ENCODE results near the gene EIF2AK3.

EIF2AK3 gene

DNA sequence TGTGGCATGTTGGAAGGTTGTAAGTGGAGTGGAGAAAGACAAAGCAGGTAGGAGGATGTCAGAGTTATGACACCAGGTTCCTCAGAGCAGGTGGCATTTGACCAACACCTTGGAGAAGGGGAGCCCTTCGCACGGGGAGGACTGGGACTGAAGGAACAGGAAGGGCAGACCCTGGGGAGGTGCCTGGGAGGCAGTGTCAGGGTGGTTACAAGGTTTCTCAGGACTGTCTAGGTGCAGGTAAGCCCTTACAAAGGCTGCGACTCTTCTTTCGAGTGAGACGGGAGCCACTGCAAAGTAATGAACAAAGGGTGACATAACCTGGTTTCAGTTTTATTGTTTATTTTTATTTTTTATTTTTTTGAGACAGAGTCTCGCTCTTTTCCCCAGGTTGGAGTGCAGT, 84.6 kb downstream of the EIF2AK3 start:
- Histone ChIP-seq H3K27ac (ENCODE audit: low read depth, low read length) (no peak overlapping the region), H3K4me1 (ENCODE audit: control insufficient read depth, insufficient read depth, low read length) (0 out of 2 replicates have a peak, but pooled peaks cover 2% of the 10 kb centered on the region), H3K4me3 (ENCODE audit: low read depth, low read length) (no peak overlapping the region), H3K9ac (ENCODE audit: low read depth, low read length) (no peak overlapping the region), H3K9me3 (ENCODE audit: control insufficient read depth, insufficient read depth, low read length) (no peaks in the 10 kb centered on the region), H3K27me3 (ENCODE audit: control insufficient read depth, insufficient read depth, low read length) (no peaks in the 10 kb centered on the region), H3K36me3 (ENCODE audit: control insufficient read depth, insufficient read depth, low read length) (no peaks in the 10 kb centered on the region)

DNA sequence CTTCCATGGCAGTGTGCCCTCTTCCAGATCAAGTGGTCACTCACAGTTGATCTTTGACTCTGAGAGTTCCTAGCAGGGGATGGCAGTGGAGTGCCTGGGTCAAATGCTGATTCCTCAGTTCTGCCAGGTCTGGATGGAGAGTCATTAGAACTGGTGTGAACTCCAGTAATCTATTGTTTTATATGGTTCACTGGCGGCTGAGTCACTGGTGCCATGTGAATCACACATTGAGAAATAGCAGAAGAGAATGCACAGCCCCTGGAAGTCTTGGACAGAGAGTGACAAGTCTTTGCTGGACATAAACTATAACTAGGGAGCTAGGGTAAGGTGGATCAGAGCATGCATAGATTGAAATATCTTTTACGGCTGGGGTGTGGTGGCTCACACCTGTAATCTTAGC, 86.9 kb downstream of the EIF2AK3 start:
- Histone ChIP-seq H3K9ac (ENCODE audit: low read depth, low read length) (no peak overlapping the region), H3K27me3 (ENCODE audit: control insufficient read depth, insufficient read depth, low read length) (no peaks in the 10 kb centered on the region), H3K4me1 (ENCODE audit: control insufficient read depth, insufficient read depth, low read length) (0 out of 2 replicates have a peak, but pooled peaks cover 8% of the 10 kb centered on the region)

DNA sequence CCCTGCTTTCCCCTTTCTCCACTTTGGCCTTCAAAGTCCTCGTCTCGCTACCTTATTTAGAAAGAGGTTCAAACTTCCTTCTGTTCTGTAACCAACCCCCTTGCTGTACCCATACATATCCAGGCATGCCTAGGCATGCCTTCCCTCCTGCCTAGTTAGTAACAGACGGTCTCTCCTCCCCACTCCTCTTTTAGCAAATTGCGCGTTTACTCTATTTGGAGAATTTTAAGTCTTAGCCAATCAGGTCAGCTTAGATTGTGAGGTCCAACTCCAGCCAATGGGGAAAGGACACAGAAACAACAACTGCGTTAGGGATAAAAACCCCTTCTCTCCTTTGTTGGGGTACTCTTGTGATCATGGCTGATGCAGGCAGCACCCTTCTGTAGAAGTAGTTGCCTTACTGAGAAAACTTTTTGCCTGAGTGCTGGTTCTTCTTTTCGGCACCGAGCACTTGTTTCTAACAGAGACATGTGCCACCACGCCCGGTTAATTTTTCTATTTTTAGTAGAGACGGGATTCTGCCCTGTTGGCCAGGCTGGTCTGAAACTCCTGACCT, 88.8 kb downstream of the EIF2AK3 start:
- H3K4me1 ChIP-seq (ENCODE audit: control insufficient read depth, insufficient read depth, low read length): 0 out of 2 replicates have a peak, but pooled peaks cover 8% of the 10 kb centered on the region
- peak overlapping the region; percentile 1 for H3K27ac ChIP-seq (ENCODE audit: low read depth, low read length)
- H3K27me3 ChIP-seq (ENCODE audit: control insufficient read depth, insufficient read depth, low read length): no peaks in the 10 kb centered on the region
- no peaks in the 10 kb centered on the region for H3K36me3 ChIP-seq (ENCODE audit: control insufficient read depth, insufficient read depth, low read length)
- no peak overlapping the region for H3K9ac ChIP-seq (ENCODE audit: low read depth, low read length)
- no peak overlapping the region for H3K4me3 ChIP-seq (ENCODE audit: low read depth, low read length)
- no peaks in the 10 kb centered on the region for H3K9me3 ChIP-seq (ENCODE audit: control insufficient read depth, insufficient read depth, low read length)

More for the DNA sequence above, 86.9 kb downstream of the EIF2AK3 start:
- Histone ChIP-seq H3K4me3 (ENCODE audit: low read depth, low read length) (no peak overlapping the region), H3K36me3 (ENCODE audit: control insufficient read depth, insufficient read depth, low read length) (no peaks in the 10 kb centered on the region), H3K9me3 (ENCODE audit: control insufficient read depth, insufficient read depth, low read length) (no peaks in the 10 kb centered on the region), H3K27ac (ENCODE audit: low read depth, low read length) (no peak overlapping the region)

DNA sequence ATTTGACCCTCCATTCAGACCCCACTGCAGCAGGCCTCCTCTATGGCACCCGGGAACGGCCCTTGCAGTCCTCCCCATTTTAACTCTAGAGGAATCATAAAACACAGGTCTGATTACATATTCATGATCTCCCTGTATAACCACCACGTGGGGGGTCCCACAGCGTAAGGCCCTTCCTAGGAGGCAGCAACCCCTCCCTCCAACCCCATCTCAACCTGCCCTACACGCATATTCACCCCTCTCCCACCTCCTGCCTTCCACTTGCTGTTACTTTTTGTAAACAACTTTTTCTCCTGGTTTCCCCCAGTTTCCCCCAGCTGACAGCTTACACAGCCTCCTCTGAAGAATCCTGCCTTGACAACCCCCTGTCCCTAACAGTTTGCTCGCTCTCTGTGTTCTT, 89.6 kb downstream of the EIF2AK3 start:
- Histone ChIP-seq H3K9ac (ENCODE audit: low read depth, low read length) (no peak overlapping the region), H3K27me3 (ENCODE audit: control insufficient read depth, insufficient read depth, low read length) (no peaks in the 10 kb centered on the region), H3K4me1 (ENCODE audit: control insufficient read depth, insufficient read depth, low read length) (0 out of 2 replicates have a peak, but pooled peaks cover 8% of the 10 kb centered on the region), H3K9me3 (ENCODE audit: control insufficient read depth, insufficient read depth, low read length) (no peaks in the 10 kb centered on the region), H3K4me3 (ENCODE audit: low read depth, low read length) (no peak overlapping the region), H3K36me3 (ENCODE audit: control insufficient read depth, insufficient read depth, low read length) (no peaks in the 10 kb centered on the region), H3K27ac (ENCODE audit: low read depth, low read length) (peak overlapping the region; percentile 1)

DNA sequence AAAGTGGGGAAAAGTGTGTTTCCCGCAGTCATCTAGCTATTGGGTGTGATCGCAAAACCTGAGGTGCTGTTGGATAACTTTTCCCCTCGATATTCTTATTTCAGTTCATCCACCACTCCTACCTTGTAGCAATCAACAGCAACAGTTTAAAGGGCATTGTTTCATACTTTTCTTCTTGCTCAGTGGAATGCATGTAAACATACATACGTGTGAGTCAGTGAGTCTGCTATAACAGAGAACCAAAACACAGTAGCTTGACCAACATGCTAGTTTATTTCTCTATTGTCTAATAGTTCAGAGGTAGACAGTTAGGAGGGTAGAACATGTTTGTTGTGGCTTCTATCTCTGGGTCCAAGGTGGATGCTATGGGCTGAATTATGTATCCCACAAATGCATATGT, 97.2 kb downstream of the EIF2AK3 start:
- Histone ChIP-seq H3K9ac (ENCODE audit: low read depth, low read length) (no peak overlapping the region), H3K27ac (ENCODE audit: low read depth, low read length) (no peak overlapping the region), H3K27me3 (ENCODE audit: control insufficient read depth, insufficient read depth, low read length) (no peaks in the 10 kb centered on the region), H3K36me3 (ENCODE audit: control insufficient read depth, insufficient read depth, low read length) (no peaks in the 10 kb centered on the region), H3K4me3 (ENCODE audit: low read depth, low read length) (no peak overlapping the region), H3K9me3 (ENCODE audit: control insufficient read depth, insufficient read depth, low read length) (no peaks in the 10 kb centered on the region), H3K4me1 (ENCODE audit: control insufficient read depth, insufficient read depth, low read length) (peaks cover 2% of the 10 kb centered on the region; the same call in 1 of the 2 replicates)

- H3K27ac ChIP-seq (ENCODE audit: low read depth, low read length): no peak overlapping the region
- H3K9ac ChIP-seq (ENCODE audit: low read depth, low read length): no peak overlapping the region
- peaks cover 25% of the 10 kb centered on the region for H3K4me1 ChIP-seq (ENCODE audit: control insufficient read depth, insufficient read depth, low read length)
- no peak overlapping the region for H3K4me3 ChIP-seq (ENCODE audit: low read depth, low read length)
- H3K27me3 ChIP-seq (ENCODE audit: control insufficient read depth, insufficient read depth, low read length): peaks cover 18% of the 10 kb centered on the region
- no peaks in the 10 kb centered on the region for H3K9me3 ChIP-seq (ENCODE audit: control insufficient read depth, insufficient read depth, low read length)
- H3K36me3 ChIP-seq (ENCODE audit: control insufficient read depth, insufficient read depth, low read length): no peaks in the 10 kb centered on the region
Observed at GRCh38 chr2:88521445-88522073, 105.7 kb downstream of the EIF2AK3 start.

DNA sequence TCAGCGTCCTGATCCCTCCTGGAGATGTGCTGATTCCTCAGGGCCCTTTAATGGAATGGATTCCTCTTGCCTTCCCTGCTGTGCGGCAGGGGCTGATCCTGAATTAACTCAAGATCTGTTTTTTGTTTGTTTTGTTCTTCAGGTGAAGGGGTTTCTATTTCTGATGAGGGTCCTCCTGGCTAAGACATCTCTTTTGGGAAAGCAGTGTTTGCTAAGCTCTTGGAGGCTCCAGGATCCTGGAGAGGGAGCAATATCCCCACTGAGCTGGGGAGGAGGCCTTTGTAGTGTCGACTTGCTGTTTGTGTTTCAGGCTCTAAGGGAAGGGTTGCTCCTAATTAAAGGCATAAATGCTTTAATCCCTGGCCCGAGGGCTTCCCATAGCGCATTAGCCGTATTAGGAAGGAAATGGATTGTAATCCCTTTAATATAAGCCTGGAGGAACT, 109.5 kb downstream of the EIF2AK3 start:
- peaks cover 24% of the 10 kb centered on the region for H3K4me1 ChIP-seq (ENCODE audit: control insufficient read depth, insufficient read depth, low read length)
- H3K9me3 ChIP-seq (ENCODE audit: control insufficient read depth, insufficient read depth, low read length): no peaks in the 10 kb centered on the region
- no peak overlapping the region for H3K9ac ChIP-seq (ENCODE audit: low read depth, low read length)
- peaks cover 25% of the 10 kb centered on the region for H3K27me3 ChIP-seq (ENCODE audit: control insufficient read depth, insufficient read depth, low read length)
- H3K27ac ChIP-seq (ENCODE audit: low read depth, low read length): peak overlapping the region; percentile 33
- no peak overlapping the region for H3K4me3 ChIP-seq (ENCODE audit: low read depth, low read length)
- no peaks in the 10 kb centered on the region for H3K36me3 ChIP-seq (ENCODE audit: control insufficient read depth, insufficient read depth, low read length)
